ENCODE results near the gene DEFB123.
"Not testable (repeated sequence)": the region's sequence is repeated elsewhere in the genome, so short reads cannot be mapped to it uniquely, and the experiment has no call there.

Gene DEFB123, protein sequence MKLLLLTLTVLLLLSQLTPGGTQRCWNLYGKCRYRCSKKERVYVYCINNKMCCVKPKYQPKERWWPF

DNA sequence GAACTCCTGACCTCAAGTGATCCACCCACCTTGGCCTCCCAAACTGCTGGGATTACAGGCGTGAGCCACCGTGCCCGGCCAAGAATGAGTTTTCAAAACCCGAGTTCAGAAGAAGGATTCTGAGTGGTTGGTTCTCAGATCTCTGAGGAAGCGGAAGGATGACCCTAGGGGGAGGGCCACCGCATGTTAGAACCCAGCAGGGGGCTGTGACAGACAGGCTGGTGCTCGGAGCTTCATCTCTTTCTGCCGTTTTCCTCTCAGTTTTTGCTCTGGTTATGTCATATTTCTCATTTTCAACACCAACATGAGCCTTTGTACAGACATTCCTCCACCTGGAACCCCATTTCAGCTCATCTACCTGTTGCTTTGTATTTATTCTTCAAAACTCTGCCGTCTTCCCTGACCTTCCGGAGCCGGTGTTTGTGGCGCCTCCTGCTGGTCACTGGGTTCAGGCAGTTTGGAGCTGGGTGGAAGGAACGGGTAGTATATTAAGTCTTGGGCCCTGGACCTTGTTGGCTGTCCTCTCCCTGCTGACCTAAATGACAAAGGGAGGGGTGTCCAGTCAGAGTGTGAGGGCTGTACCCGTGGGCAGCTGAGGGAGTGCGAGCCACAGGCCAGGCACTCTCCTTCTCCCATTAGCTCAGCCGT lies at the start of gene DEFB123:
Gene DEFB123, plus strand, starts transcription at position 621 of the 648 bp plus-strand sequence. CDS start 67 bp downstream, outside the sequence.
- no peak for DNase-seq (ENCODE audit: low spot score)

DNA sequence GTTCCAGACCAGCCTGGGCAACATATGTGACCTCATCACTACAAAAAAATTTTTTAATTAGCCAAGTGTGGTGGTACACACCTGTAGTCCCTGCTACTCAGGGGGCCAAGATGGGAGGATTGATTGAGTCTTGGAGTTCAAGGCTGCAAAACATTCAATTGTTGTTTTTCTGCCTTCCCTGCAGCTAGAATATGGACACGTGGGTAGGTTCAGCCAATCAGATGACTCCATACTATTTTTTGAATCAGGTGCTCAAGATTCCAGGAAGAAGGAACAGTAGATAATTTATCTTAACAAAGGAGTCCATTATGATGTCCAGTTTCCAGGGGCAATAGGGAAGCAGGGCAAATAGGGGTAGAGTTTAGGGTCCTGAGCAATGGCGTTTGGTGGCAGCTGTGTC lies 47.6 kb upstream of the DEFB123 start:
- DNase-seq (ENCODE audit: low spot score) = no peak

DNA sequence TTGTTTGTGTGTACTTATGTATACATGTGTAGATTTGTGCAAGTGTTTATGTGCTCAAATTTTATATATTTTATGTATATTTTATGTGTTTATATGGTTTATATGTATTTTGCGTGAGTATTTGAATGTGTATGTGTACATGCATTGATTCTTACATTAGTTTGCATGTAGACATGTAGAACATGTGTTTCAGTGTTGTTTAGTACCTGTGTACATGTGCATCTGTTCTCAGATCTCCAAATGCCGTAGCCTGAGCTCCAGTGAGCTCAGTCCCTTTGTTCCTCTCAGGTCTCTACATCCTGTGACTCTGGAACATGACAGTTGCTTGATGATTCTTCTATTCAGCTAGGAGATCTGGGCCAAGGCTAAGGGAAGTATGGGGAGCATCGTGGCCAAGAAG lies 45.5 kb upstream of the DEFB123 start:
- no peak for DNase-seq (ENCODE audit: low spot score)

DNA sequence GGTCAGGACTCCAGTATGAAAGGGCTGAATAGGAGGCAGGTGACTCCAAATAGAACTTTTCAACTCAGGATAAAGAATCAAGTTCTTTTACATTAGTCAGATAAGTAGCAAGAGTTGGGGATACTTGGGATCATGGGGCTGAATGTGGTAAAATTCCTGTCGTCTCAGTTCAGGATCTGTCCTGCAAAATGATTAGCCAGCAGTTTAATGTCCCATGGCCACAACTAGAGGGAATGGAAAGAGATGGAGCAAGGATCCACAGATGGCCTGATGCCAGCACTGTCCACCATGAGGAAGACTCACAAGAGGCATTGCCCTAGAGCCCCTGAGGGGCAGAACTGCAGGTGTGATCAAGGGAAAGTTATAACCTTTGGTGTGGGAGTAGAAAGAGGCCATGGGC lies 36.5 kb upstream of the DEFB123 start:
- no peak for DNase-seq (ENCODE audit: low spot score)

DNA sequence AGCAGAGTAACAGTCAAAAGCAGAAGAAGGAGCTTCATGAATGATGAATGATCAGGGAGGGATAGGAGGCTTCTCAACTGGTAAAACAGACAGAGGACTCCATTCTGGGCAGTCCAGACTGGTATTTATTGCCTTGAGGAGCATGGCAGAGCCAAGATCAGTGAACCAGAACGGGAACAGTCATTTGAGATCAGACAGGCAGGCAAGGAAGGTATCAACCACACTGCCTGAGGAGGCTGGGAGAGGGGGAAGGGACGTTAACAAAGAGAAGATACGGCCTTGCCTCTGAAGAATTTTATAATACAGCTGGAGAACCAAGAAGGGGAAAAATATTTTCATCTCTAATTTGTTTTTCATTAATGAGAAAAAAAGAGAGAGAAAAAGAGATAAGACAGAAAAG lies 34.3 kb upstream of the DEFB123 start, which contains the start of gene DEFB121:
Gene DEFB121, minus strand, starts transcription at position 101 of the 400 bp plus-strand sequence. Its CDS starts 63 bp downstream, at position 38.
- no peak for DNase-seq (ENCODE audit: low spot score)

DNA sequence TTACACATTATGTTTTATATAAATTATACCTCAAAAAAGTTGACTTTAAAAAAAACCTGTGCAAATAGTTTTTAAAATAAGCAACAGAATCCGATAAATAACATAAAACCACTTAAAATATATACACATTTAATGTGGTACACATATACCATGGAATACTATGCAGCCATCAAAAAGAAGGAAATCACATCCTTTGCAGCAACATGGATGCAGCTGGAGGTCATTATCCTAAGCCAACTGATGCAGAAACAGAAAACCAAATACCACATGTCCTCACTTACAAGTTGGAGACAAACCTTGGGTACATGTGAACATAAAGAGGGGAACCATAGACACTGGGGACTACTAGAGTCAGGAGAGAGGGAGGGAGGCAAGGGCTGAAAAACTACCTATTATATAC lies 30.4 kb upstream of the DEFB123 start:
- no peak for DNase-seq (ENCODE audit: low spot score)

DNA sequence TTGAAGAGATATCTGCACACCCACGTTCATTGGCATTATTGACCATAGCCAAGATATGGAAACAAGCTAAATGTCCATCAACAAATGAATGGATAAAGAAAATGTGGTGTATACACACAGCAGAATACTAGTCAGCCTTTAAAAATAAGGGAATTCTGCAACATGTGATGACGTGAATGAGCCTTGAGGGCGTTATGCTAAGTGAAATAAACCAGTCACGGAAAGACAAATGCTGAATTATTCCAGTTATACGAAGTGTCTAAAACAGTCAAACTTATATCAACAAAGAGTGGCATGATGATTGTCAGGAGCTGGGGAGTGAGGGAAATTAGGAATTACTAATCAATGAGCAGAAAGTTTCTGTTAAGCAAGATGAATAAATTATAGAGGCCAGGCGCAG lies 26.1 kb upstream of the DEFB123 start:
- DNase-seq (ENCODE audit: low spot score) = no peak

DNA sequence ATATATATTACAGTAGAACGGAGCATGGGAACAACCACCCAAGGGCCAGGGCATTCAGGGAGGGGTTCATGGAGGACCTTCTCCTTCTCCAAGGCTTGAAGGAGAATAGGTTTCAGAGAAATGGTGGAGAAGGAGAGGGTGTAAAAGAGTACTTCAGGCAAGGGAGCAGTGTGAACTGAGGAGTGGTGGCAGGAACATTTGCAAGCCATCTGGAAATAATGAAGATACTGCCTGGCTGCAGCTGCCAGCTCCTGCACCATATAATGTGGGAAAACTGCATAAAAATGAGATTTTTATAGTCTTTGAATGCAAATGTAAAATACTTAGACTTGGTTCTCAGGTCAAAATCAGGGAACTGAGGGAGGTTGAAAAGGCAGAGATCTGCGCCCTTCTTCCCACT lies 24.8 kb upstream of the DEFB123 start:
- no peak for DNase-seq (ENCODE audit: low spot score)

DNA sequence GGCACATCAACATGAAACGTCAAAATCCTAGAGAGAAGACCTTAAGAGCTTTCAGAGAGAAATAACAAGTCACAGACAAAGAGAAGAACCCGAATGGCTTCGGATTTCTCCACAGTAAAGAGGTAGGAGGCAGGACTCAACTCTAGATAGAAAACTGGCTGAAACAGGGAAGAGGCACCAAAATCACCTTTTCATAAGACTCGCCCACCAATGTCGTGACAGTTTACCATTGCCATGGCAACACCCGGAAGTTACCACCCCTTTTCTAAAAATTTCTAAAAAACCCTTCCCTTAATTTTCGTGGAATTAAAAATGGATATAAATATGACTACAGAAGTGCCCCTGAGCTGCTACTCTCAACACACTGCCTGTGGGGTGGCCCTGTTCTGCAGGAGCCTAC lies 22.1 kb upstream of the DEFB123 start:
- DNase-seq (ENCODE audit: low spot score) = no peak

DNA sequence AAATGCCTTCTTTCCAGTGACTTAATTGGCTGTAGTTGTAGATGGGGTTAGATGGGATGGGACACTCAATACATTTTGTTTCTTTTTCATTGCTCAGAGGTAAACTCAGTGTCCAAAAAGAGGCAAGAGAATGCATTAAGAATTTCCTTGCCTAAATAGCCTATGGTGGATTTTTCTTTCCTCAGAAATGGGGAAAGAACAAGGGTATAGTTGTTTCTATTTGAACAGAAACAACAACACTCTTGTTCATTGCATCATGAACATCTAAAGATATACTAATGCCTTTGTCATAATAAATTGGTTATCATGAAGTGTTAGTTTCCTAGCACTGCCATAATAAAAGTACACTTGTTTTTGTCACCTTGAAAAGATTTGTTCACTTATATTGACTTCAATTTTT lies 14.6 kb upstream of the DEFB123 start:
- DNase-seq (ENCODE audit: low spot score) = no peak

DNA sequence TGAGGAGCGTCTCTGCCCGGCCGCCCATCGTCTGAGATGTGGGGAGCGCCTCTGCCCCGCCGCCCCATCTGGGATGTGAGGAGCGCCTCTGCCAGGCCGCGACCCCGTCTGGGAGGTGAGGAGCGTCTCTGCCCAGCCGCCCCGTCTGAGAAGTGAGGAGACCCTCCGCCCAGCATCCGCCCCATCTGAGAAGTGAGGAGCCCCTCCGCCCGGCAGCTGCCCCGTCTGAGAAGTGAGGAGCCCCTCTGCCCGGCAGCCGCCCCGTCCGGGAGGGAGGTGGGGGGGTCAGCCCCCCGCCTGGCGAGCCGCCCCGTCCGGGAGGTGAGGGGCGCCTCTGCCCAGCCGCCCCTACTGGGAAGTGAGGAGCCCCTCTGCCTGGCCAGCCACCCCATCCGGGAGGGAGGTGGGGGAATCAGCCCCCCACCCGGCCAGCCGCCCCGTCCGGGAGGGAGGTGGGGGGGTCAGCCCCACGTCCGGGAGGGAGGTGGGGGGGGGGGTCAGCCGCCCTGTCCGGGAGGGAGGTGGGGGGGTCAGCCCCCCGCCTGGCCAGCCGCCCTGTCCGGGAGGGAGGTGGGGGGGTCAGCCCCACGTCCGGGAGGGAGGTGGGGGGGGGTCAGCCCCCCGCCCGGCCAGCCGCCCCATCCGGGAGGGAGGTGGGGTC lies 13.4 kb upstream of the DEFB123 start:
- not testable (repeated sequence) for DNase-seq (ENCODE audit: low spot score)

DNA sequence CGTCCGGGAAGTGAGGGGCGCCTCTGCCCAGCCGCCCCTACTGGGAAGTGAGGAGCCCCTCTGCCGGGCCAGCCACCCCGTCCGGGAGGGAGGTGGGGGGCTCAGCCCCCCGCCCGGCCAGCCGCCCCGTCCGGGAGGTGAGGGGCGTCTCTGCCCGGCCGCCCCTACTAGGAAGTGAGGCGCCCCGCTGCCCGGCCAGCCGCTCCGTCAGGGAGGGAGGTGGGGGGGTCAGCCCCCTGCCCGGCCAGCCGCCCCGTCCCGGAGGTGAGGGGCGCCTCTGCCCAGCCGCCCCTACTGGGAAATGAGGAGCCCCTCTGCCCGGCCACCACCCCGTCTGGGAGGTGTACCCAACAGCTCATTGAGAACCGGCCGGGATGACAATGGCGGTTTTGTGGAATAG lies 12.9 kb upstream of the DEFB123 start:
- not testable (repeated sequence) for DNase-seq (ENCODE audit: low spot score)

DNA sequence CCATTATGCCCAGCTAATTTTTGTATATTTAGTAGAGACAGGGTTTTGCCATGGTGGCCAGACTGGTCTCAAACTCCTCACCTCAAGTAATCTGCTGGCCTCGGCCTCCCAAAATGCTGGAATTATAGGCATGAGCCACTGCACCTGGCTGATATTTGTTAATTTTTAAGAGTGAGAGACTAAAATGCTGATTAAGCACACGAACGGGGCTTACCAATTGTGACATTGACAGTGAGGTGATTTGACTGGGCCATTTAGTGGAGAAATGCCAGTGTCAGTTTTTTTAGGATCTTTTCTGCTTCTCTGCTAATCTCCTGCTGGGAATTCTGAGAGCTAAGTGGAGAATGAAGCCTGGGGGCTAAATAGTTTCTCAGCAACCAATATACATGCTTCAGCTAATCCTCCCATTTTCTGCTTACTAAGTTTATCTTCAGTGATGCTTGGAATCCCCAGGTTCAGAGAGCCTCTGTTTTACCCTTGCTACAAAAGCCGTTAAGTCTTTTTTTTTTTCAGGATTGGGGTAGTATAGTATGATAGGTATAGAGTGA lies 9.8 kb upstream of the DEFB123 start:
- no peak for DNase-seq (ENCODE audit: low spot score)

DNA sequence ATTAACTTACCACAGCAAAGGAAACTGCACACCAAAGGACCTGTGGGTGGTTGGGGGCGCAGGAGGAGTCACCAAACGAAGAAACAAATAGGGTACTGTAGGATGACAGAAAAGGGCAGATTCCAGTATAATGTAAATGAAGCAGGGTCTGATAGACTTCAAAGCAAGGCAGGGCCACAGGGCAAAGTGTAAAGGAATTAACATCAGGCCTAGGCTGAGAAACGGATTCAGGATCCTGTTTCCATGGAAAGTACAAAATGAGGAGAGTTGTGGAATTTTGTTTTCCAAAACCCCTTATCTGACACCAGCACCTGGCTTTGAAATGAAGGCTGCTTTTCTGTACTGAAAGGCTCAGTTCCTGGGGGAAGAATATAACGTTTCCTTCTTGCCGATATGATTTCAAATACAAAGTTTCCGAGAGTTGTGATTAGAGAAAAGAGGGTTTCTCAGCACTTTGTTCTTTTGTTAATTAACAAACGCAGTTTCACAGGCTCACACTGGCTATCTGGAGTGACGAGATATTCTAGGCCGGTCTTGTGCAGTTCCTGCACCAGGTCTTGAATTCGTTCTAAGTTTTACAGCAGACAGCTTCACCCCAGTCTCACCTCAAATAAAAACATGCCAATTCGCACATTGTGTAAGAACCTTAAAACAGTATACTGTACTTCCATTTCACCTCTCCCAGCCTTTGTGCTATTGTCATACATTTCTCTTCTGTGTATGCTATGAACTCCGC lies 5.8 kb downstream of the DEFB123 start:
- no peak for DNase-seq (ENCODE audit: low spot score)

DNA sequence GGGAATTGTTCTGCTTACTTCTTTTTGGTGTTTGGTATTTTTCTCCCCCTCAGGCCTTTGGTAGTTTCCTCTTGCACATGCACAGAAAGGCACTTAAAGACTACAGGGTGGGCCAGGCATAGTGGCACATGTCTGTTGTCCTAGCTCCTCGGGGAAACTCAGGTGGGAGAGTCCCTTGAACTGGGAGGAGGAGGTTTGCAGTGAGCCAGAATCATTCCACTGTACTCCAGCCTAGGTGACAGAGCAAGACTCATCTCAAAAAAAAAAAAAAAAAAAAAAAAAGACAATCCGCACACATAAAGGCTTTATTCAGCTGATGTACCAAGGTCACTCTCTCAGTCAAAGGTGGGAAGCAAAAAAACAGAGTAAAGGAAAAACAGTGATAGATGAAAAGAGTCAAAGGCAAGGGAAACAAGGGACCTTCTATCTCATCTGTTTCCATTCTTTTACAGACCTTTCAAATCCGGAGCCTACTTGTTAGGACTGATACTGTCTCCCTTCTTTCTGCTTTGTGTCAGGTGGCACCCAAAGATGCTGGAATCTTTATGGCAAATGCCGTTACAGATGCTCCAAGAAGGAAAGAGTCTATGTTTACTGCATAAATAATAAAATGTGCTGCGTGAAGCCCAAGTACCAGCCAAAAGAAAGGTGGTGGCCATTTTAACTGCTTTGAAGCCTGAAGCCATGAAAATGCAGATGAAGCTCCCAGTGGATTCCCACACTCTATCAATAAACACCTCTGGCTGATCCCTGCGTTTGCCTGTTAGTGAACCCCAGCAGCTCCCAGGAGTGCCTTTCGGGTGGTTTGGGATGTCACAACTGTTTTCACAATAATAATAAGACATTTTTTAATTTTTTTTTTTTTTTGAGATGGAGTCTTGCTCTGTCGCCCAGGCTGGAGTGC lies 9.3 kb downstream of the DEFB123 start:
- no peak for DNase-seq (ENCODE audit: low spot score)

DNA sequence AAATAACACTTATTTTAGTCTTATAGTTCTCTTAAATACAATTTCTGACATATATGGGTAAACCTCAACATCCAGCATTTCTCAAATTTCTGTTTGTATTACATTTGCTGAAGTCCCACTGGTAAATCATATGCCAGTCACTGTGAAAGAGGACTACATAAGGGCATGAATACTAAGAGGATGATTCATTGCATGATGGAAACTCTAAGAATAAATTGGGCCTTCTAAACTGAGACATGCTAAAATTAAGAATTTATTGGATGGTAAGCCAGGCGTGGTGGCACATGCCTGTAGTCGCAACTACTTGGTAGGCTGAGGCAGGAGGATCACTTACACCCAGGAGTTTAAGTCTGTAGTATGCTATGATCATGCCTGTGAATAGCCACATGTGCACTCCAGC lies 12.1 kb downstream of the DEFB123 start:
- DNase-seq (ENCODE audit: low spot score) = no peak

DNA sequence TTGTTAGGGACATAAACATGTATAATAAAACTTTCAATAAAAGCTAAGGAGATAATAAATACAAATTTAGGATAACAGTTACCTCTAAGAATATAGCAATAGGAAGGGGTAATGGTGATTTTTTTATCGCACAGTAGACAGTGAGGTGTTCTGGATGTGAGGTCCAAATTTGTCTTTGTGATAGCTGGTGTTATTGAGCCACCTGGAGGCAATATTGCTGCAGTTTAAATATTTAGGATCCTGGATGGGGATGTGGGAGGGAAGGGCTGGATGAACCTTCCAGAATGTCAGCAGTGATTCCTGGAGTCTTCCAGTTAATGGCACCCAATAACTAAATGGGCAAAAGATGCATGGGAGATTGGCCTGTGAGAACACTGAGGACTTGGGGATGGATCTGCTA lies 13.9 kb downstream of the DEFB123 start:
- no peak for DNase-seq (ENCODE audit: low spot score)

DNA sequence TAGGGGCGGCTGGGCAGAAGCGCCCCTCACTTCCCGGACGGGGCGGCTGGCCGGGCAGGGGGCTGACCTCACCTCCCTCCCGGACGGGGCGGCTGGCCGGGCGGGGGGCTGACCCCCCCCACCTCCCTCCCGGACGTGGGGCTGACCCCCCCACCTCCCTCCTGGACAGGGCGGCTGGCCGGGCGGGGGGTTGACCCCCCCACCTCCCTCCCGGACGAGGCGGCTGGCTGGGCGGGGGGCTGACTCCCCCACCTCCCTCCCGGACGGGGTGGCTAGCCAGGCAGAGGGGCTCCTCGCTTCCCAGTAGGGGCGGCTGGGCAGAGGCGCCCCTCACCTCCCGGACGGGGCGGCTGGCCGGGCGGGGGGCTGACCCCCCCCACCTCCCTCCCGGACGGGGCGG lies 30.5 kb downstream of the DEFB123 start:
- DNase-seq (ENCODE audit: low spot score) = not testable (repeated sequence)

DNA sequence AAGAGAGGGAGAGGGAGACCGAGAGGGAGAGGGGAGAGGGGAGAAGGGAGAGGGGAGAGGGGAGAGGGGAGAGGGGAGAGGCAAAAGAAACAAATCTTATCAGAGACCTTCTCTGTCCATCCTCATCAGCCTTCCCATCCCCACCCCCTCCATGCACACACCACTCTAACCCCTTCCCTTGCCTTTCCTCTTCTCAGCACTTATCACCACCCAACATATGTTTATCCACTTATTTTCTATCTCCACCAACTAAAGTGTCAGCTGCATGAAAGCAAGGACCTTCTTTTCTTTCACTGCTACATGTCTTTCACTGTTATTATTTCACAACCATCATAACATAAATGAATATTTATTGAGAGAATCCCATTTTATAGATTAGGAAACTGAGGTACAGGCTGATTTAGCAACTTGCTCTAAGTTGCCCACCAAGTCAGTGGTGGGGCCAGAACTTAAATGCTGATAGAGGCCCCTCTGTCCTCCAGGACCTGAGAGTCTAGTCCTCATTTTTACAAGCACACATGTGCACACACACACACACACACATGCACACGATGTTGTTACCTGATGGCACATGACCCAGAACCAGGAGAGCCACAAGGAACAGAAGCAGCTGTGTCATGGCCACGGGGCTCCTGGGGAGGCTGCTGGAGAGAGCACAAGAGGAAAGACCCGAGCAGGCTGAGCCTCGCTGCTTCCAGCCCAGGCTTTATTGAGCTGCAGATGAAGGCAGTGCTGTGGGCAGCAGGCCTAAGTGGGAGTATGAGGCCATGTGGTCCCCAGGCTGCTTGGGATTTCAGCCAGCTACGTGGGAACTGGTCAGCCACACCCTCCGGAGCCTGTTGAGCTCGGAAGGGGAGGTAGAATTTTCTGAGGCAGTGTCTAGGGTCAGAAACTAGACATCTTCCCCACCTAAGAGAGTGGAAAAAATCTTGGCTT lies 32.2 kb downstream of the DEFB123 start:
- no peak for DNase-seq (ENCODE audit: low spot score)

DNA sequence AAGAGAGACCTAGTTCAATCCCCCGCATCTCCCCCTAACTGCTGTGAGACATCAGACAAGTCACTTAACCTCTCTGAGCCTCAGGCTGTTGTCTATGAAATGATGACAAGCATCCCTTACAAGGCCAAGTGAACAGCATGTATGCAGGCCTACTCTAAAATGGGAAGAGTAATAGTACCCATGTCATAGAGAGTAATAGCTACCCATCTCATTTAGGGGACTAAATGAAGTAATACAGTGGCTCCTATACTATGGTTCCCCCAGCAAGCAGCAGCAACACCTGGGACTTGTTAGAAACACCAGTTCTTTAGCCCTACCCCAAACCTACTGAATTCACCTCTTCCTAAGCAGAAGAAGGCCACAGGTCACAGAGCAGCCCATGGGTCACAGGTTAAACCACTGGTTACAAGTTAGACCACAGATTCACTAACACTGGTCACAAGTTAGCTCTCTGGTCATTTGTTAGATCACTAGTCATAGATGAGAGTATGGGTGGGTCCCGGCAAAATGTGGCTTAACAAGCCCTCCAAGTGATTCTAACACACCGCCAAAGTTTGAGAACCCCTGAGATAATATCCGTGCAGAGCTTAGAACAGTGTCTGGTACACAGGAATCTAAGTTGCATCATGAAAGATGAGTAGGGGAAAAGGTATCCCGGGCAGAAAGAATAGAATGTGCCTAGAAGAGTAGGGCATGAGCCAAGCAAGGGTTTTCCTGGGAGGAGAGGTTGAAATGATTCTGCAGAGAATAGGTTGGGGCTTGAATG lies 33.1 kb downstream of the DEFB123 start:
- DNase-seq (ENCODE audit: low spot score) = no peak
